Suprapubic skin (tissue), 4 donors: ENCODE results near the gene PARD6B.

Experiments used
- EP300 ChIP-seq: sonication (generic); formaldehyde crosslinking; IDR thresholded peaks from one replicate; pipeline ENCODE4 v1.6.1; 2017; ENCODE audit warnings: antibody characterized with exemption
- POLR2AphosphoS5 ChIP-seq, 3 donors: sonication (generic); formaldehyde crosslinking; IDR thresholded peaks; one replicate each; pipeline ENCODE4 v1.6.1; 2017; ENCODE audit warnings: antibody characterized with exemption in 3 of 3
- TF ChIP-seq, protein P1 (sequence below), 2 donors: fragments of 200-600 bp in 1 of 2; fragments of 450-650 bp in 1 of 2; sonication (generic) in 1 of 2; IDR thresholded peaks; one replicate each; pipeline ENCODE4 v1.5.1; 2016 to 2019; ENCODE audit warnings: antibody characterized with exemption in 2 of 2, mild to moderate bottlenecking in 1 of 2, moderate library complexity in 1 of 2

DNA sequence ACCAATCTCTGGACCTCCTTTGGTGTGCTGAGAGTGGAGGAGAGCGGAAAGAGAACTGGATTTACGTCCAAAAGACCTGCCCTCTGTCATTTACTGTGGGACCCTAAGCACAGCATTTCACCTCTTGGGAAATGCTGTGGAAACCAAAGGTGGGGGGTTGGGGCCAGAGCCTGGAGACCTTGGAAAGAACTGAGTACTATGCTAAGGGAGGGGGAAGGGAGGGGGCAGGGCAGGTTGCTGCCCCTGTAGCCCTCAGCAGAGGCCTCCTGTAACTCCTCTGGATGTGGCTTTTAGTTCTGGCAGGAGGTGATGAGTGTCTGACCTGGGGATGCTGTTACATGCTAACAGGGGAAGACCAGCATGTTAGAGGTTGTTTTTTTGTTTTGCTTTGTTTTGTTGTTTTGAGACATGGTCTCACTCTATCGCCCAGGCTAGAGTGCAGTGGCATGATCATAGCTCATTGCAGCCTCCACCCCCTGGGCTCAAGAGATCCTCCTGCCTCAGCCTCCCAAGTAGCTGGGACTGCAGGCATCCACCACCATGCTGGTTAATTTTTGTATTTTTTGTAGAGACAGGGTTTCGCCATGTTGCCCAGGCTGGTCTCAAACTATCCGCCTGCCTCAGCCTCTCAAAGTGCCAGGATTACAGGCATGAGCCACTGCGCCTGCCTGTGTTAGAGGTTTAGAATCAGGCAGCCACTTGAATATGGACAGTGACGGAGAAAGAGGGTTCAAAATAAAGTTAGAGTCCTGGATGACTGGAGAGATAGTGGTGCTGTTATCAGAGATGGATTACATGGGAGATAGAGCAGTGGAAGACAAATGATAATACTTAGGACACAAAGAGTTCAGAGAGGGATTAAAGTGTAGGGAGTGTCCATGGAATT lies 18.4 kb upstream of the PARD6B start:
- TF ChIP-seq, protein P1, sequence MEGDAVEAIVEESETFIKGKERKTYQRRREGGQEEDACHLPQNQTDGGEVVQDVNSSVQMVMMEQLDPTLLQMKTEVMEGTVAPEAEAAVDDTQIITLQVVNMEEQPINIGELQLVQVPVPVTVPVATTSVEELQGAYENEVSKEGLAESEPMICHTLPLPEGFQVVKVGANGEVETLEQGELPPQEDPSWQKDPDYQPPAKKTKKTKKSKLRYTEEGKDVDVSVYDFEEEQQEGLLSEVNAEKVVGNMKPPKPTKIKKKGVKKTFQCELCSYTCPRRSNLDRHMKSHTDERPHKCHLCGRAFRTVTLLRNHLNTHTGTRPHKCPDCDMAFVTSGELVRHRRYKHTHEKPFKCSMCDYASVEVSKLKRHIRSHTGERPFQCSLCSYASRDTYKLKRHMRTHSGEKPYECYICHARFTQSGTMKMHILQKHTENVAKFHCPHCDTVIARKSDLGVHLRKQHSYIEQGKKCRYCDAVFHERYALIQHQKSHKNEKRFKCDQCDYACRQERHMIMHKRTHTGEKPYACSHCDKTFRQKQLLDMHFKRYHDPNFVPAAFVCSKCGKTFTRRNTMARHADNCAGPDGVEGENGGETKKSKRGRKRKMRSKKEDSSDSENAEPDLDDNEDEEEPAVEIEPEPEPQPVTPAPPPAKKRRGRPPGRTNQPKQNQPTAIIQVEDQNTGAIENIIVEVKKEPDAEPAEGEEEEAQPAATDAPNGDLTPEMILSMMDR (IDR thresholded peaks at IDR 0.05), result no peak
- TF ChIP-seq EP300, result no peak
- no peak for TF ChIP-seq POLR2AphosphoS5 (IDR thresholded peaks at IDR 0.05)
